ENCODE measurements around the gene PLS1.

- no peak for TF ChIP-seq REST (IDR thresholded peaks at IDR 0.05; ENCODE audit: insufficient replicate concordance, low read depth)
- no peak for TF ChIP-seq CTCF (IDR thresholded peaks at IDR 0.05; ENCODE audit: insufficient read depth, low read length)
- TF ChIP-seq POLR2AphosphoS5 (IDR thresholded peaks at IDR 0.05; ENCODE audit: low read depth) = no peak
- TF ChIP-seq GABPA (IDR thresholded peaks at IDR 0.05; ENCODE audit: low read depth) = no peak
- TF ChIP-seq SPI1 (IDR thresholded peaks at IDR 0.05; ENCODE audit: borderline replicate concordance, low read depth) = no peak
These were observed 15.0 kb downstream of the PLS1 start for GRCh38 chr3:142611206-142611605.

Measured in HL-60 (cell line).